ENCODE measurements around the gene CEP164.

- TF ChIP-seq SMC3 (conservative IDR thresholded peaks at IDR 0.05; ENCODE audit: poor library complexity) = no peak
- no peak for TF ChIP-seq CTCF (IDR thresholded peaks at IDR 0.05; ENCODE audit: poor library complexity, severe bottlenecking)
- no peak for TF ChIP-seq EZH2 (IDR thresholded peaks at IDR 0.05; ENCODE audit: borderline replicate concordance, insufficient read depth, low read length, poor library complexity, severe bottlenecking)
- no peak for TF ChIP-seq POLR2AphosphoS5 (IDR thresholded peaks at IDR 0.05)
- no peak for TF ChIP-seq REST (IDR thresholded peaks at IDR 0.05; ENCODE audit: borderline replicate concordance)
These were observed 12.1 kb upstream of the CEP164 start for GRCh38 chr11:117315285-117316196.
